Cardiac septum (tissue), 1 donor: ENCODE data around the gene BLTP2. TPM values are rescaled to one million over a fixed set of nuclear protein-coding genes. Genes with fewer than 3 reads are reported as not detected.
"Not testable (repeated sequence)": the region's sequence is repeated elsewhere in the genome, so short reads cannot be mapped to it uniquely, and the experiment has no call there.

Experiments
- DNase-seq: peaks from one replicate; pipeline ENCODE4 v3.0.0-alpha.2; 2020; ENCODE audit warnings: low spot score
- intact Hi-C: fragments of 100-400 bp; cut with DNase I; formaldehyde crosslinking; loops from one replicate; pipeline ENCODE4 v1.14.0; 2022
- long read RNA-seq: library from polyadenylated mRNA; unstranded; transcript quantifications from one replicate; pipeline ENCODE4 v2.0.0, GENCODE V29; 2021
- total RNA-seq: library from RNA; stranded (reverse); fragmentation: NEBNext Ultra II Directional; extraction: Animal tissue kit (Norgen Biotek cat#: 25700); gene quantifications from one replicate; pipeline ENCODE4 v1.2.1, GENCODE V29; 2021
- donor health status: DM: no; HTN: no; CAD: no.

Gene BLTP2
- 70.4 TPM for total RNA-seq
- long read RNA-seq, full-length matches to known transcripts, result 4 of 38 reads
- long read RNA-seq, partial matches to known transcripts, result 28 of 38 reads
- long read RNA-seq, other reads (novel, unspliced or antisense), result 6 of 38 reads

DNA sequence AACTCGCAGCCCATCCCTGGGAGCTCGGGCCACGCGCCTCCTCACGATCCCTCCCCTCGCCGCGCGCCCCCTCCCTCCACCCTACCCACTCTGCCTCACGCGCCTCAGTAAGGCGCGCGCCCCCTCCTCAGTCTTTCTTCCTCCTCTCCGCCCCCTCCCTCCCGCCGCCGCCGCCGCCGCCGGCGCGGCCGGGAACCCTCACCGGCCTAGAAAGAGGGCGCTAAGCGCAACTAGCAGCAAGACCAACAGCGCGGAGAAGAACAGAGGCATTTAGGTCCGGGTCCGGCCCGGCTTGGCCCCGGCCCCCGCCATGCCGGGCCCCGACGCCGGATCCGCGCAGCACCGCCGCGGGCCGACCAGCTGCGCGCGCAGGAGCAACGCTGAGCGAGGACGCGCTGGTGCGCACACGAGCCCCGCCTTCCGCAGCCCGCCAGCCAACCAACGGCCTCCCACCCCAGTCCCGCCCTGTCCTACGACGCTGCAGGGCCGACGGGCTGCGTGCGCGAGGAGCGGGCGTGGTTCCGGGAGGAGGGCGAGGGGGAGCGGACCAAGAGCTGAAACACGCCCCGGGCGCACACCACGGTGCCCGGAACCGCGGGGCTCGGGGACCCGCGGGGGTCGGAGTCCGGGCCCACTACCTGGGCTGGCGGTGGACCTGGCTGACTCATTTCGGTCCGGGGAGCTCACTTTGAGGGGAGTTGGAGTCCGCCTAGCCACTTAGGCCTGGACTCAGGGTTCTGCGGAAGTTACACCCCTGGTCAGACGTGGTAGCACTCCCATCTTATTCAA lies at the start of gene BLTP2:
Gene BLTP2, minus strand, starts transcription at position 372 of the 789 bp plus-strand sequence. Its CDS starts 102 bp downstream, at position 270.
- DNase-seq, result peak; percentile 99
- intact Hi-C loops, result no loop called here

DNA sequence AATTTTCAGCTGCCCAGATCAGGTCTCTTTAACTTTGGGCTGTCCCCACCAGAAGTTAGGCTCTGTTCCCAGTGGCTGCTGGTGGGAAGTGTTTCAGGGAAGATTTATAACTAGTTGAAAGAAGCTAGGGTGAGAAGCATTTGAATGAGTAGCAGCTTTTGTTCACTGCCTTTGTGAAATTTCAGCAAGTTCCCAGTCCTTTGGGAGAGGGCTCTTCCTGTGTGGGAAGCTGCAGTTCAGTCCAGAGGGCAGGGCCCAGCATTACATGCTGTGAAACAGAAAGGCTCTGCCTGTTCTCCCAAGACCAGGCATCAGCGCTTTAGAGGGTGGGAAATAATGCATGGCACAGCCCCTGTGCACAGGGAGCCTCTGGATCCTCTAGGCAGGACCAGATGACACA lies 48.9 kb upstream of the BLTP2 start:
- intact Hi-C loops, result no loop called here
- DNase-seq, result no peak

DNA sequence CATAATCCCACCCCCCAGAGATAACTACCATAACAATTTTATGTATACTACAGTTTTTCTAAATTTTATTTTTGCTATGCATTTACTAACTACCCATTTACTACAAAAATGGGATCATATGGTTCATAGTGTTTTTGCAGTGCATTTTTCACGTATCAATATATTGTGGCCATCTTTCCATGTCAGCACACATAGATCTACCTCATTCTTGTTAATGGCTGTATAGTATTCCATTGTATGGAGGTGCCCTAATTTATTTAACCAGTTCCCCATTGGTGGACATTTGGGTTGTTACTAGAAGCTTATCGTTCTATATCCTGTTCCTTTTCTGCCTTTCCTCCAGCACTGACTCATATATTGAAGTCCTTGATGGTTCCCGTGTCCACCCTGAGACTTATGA lies 44.1 kb upstream of the BLTP2 start:
- intact Hi-C loops, result no loop called here
- no peak for DNase-seq

DNA sequence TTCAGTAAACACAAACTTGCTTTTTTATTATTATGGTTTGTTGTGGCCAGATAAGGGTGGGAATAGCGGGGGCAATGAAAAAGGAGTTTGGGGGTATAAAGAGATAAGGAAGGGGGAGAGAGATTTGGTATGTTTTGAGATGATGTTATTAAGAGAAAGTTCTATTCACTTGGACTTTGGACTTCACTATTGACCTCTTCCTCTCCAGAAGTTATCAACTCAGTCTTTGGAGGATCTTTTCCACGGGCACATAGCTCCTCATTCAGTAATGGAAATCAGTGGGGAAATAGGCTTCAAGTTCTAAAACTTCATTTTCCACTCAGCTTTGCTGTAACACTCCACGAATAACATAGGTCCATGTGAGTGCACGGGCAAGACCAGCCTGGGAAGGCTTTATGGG lies 43.5 kb upstream of the BLTP2 start:
- no peak for DNase-seq
- intact Hi-C loops, result no loop called here

DNA sequence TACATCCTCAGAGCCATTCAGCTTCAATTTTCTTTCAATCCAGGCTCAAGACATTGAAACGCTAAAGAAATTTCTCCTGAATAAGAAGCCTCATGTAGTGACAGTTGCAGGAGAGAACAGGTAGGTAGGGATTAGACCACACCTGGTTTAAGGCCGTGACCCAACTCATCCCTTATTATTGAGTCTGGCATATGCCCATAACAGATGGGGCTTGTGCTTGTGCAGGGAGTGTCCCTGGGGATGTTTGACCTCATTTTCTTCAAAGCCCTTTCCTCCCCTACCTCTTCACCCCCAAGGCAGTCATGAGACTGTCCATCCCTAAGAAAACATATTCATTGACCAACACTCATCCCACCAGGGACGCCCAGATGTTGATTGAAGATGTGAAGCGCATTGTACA lies 41.3 kb upstream of the BLTP2 start:
- intact Hi-C loops, result no loop called here
- DNase-seq, result no peak

DNA sequence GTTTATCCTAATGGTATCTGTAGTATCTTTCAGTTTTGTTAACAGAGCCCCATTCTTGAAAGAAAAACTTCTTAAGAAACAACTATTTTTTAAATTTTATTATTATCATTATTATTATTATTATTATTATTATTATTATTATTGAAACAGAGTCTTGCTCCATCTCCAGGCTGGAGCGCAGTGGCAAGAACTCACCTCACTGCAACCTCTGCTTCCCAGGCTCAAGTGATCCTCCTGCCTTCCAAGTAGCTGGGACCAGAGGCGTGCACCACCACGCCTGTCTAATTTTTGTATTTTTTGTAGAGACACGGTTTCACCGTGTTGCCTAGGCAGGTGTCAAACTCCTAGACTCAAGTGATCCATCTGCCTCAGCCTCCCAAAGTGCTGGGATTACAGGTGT lies 40.4 kb upstream of the BLTP2 start:
- intact Hi-C loops, result no loop called here
- DNase-seq, result no peak

DNA sequence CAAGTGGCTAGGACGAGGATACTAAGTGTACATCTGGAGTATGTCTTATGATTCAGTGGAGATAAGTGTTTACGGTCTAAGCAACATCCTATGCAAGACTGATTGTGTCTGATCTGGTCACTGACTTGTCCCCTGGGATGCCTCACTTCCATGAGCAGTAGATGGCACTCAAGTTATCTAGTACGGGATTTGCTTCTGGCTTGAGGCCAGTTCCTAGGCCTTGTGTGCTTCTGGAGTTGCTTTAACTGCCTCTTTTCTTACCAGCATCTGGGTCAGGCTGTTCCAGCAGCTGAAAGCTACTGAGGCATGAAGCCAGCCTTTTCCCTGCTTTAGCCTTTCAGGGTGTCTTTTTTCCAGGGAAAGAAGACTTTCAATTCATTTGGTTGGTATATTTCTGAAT lies 40.0 kb upstream of the BLTP2 start:
- intact Hi-C loops, result no loop called here
- DNase-seq, result no peak

DNA sequence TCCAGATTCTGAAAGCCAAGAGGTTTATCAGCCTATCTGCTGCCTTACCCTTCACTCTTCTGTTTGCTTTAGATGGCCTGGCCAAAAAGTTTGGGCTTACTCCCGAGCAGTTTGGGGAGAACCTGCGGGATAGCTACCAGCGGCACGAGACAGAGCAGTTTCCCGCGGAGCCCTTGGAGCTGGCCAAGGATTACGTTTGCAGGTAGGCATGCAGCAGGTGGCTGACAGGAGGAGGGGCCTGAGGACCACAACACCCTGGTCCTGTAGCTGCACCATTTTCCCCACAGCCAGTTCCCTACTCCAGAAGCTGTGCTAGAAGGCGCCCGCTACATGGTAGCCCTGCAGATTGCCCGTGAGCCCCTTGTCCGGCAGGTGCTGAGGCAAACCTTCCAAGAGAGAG lies 37.7 kb upstream of the BLTP2 start:
- no peak for DNase-seq
- intact Hi-C loops, result no loop called here

DNA sequence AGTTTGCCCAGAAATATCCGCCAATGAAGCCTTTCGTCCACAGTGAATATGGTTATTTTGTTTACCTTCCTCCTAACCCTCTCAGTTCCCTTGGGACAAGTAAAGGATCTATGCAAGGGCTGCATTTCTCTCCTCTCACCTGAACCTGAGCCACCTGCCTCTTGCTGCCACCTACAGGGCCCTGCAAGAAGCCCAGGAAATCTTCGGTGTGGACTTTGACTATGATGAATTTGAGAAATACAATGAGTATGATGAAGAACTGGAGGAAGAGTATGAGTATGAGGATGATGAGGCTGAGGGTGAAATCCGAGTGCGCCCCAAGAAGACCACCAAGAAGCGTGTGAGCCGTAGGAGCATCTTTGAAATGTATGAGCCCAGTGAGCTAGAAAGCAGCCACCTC lies 31.0 kb upstream of the BLTP2 start:
- no peak for DNase-seq
- intact Hi-C loops, result no loop called here

DNA sequence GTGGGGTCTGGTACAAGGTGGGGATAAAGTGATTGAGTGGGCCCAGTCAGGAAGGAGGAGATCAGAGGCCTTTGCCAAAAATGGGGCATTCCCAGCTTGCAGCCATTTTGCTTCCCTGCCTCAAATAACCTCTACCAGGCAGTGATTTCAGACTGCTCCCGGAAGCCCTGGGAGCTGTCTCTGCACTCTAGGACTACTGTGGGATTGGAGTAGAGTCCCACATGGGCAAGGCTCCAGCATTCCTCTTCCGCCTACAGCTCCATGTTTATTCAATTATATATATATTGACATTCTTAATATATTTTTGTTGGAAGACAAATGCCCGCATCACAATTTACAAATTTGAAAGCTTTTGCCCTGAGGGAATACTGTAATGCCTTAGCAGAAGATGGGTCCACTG lies 30.5 kb upstream of the BLTP2 start:
- intact Hi-C loops, result no loop called here
- no peak for DNase-seq

DNA sequence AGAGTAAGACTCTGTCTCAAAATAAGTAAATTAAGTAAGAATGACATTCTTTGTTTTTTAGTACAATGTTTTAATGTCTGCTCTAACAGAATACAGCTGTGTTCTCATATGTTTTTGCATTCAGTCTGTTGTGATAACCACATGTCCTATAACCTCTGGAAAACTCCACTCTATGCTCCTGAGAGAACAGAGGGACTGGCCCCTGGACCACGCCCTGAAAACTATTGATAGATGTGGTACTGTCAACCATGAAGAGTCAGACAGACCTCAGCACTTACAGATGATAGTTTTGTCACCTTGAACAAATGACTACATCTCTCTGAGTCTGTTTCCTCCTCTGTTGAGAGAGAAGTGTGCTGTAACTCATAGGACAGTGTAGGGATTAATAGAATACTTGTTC lies 25.0 kb upstream of the BLTP2 start:
- intact Hi-C loops, result no loop called here

DNA sequence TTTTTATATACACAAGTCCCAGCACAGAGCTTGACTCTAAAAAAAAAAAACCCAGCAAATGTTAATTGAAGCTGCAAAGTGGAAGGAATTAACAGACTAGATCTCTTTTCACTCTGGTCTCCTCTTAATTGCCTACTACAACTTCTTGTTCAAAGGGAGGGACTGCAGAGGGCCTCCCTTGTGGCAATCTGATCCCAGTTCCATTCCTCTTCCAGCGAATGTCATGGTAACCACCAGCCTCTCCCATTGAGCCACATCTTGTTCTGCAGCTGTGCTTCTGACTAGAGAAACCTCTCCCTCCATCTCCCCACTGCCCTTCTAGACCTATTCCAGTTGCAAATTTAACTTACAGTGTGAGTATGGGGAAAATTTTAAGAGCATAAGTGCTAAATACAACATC lies 22.9 kb upstream of the BLTP2 start:
- no peak for DNase-seq
- intact Hi-C loops, result no loop called here

More for the DNA sequence above, 25.0 kb upstream of the BLTP2 start:
- no peak for DNase-seq

DNA sequence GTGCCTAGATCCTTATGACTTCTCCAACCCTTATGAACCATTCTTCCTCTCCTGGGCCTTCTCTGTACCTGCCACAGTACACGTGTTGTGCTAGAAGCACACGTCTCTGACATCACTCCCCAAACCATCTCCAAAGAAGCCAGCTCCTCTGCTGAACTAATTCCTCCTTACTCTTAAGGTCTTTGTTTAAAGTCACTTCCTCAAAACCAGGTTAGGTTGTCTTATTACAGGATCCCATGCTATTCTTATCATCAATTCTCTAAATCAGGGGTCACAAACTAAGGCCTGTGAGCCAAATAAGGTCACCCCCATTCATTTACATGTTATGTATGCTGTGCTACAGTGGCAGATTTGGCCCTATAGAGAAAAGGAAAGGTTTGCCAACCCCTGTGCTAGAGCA lies 21.0 kb upstream of the BLTP2 start:
- no peak for DNase-seq
- intact Hi-C loops, result no loop called here

DNA sequence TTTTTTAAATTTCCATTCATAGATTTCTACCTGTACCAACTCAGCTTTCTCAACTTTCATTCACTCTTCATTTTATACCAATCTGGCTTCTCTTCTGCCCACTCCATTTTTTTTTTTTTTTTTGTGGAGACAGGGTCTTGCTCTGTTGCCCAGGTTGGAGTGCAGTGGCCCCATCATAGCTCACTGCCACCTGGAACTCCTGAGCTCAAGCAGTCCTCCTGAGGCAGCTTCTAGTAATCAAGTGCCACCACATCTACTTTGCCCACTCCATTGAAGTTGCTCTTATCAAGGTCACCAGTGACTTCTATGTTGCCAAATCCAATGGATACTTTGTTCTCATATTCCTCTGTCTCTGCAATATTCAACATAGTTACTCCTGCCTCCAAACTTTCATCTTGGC lies 18.8 kb upstream of the BLTP2 start:
- no peak for DNase-seq
- intact Hi-C loops, result no loop called here

DNA sequence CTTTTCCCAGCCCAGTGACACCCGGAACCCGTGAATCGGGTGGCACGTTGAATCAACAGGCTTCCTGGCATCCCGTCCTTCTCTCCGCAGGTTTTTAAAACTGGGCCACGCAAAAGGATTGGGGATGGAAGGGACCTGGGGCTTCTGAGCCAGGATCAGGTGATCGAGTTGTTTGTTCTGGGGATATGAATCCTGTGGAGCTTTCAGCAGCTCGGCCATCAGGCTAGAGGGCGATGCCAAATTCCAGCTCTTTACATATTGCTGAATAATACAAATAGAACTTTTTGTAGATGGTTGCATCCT lies 17.5 kb upstream of the BLTP2 start:
- intact Hi-C loops, result no loop called here
- no peak for DNase-seq

DNA sequence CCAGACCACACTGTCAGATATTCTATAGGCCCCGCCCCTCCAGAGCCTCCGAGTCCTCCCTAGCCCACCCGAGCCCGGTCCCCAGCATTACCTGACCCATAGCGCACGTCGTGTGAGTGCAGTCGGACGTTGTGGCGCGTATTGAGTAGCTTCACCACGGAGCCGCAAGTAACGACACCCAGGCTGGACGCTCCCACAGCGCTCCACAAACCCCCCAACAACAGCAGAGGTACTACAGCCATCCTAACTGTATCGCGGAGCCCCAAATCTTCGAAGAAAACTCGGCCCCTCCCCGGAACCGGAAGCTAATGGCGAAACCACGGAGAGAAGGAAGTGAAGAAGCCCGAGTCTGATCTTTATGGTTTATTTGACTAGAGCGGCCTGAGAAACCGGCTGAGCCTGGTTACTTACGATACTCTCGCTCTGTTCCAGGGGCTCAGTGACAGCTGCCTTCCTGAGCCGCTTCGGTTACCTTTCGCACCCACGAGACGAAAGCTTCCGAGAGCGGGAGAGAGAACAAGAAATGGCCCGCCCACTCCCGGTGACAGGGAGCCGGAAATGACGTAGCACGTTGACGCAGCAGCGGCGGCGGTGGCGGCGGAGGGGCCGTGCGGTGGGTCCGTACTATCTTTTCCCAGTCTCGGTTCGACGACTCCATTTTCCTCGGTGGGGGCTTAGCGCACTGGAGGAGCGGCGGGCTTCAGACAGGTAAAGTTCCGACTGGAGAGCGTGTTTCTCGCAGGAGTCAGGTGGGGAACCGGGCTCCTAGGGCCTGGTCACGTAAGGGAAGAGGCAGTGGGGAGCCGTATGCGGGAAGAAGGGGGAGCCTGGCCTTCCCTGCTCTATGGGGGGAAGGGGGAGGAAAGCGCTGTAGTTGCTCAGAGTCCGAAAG lies 16.9 kb upstream of the BLTP2 start, which contains the start of the genes SDF2 and SUPT6H:
Gene SDF2, minus strand, starts transcription at position 272 of the 892 bp plus-strand sequence. Its CDS starts 30 bp downstream, at position 242.
Gene SUPT6H, plus strand, starts transcription at position 571 of the 892 bp plus-strand sequence. CDS start 11,197 bp downstream, outside the sequence.
- DNase-seq, result peak; percentile 96

DNA sequence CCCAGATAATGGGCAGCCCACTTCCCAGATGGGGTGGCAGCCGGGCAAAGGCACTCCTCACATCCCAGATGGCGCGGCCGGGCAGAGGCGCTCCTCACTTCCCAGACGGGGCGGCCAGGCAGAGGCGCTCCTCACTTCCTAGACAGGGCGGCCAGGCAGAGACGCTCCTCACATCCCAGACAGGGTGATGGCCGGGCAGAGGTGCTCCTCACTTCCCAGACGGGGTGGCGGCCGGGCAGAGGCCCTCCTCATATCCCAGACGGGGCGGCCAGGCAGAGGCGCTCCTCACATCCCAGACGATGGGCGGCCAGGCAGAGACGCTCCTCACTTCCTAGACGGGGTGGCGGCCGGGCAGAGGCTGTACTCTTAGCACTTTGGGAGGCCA lies 14.5 kb upstream of the BLTP2 start:
- intact Hi-C loops, DNase-seq: not testable (repeated sequence)

More for the DNA sequence above, 16.9 kb upstream of the BLTP2 start, which contains the start of the genes SDF2 and SUPT6H:
- intact Hi-C loops, result no loop called here

DNA sequence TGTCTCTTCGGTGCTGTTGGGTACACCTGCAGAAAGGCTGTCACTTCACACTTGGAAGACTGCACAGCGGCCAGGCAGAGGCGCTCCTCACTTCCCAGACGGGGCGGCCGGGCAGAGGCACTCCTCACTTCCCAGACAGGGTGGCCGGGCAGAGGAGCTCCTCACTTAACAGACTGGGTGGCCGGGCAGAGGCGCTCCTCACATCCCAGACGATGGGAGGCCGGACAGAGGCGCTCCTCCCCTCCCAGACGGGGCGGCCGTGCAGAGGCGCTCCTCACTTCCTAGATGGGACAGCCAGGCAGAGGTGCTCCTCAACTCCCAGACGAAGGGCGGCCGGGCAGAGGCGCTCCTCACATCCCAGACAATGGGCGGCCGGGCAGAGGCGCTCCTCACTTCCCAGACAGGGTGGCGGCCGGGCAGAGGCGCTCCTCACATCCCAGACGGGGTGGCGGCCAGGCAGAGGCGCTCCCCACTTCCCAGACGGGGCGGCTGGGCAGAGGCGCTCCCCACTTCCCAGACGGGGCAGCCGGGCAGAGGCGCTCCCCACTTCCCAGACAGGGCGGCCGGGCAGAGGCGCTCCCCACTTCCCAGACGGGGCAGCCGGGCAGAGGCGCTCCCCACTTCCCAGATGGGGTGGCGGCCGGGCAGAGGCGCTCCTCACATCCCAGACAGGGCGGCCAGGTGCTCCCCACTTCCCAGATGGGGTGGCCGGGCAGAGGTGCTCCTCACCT lies 14.0 kb upstream of the BLTP2 start:
- intact Hi-C loops, DNase-seq: not testable (repeated sequence)

DNA sequence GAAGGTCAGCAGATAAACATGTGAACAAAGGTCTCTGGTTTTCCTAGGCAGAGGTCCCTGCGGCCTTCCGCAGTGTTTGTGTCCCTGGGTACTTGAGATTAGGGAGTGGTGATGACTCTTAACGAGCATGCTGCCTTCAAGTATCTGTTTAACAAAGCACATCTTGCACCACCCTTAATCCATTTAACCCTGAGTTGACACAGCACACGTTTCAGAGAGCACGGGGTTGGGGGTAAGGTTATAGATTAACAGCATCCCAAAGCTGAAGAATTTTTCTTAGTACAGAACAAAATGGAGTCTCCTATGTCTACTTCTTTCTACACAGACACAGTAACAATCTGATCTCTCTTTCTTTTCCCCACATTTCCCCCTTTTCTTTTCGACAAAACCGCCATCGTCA lies 13.4 kb upstream of the BLTP2 start:
- DNase-seq, intact Hi-C loops: not testable (repeated sequence)

DNA sequence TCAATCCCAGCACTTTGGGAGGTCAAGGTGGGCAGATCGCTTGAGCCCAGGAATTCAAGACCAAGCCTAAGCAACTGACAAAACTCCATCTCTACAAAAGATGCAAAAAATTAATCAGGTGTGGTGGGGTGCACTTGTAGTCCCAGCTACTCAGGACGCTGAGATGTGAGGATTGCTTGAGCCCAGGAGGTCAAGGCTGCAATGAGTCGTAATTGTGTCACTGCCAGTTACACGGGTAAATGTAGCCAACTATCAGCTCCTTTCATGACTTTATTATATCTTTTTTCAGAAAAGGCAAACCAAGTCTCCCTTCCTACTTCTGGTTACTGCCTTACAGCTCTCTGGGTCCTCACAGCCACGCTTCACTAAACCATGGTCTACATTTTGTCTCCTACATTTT lies 12.8 kb upstream of the BLTP2 start:
- no peak for DNase-seq
- intact Hi-C loops, result no loop called here
